Measurements from ENCODE around the gene HMGB1.

GRCh38 chr13:30502237-30502636 lies 36.5 kb upstream of the HMGB1 start:
- no peak for TF ChIP-seq CTCF (IDR thresholded peaks at IDR 0.05)
- TF ChIP-seq POLR2A (IDR thresholded peaks at IDR 0.05): no peak

Measured in uterus (tissue), 2 donors.